CD4-positive, alpha-beta T cell (primary cell): Measurements from ENCODE around the gene FAM32A. TPM values are rescaled to one million over a fixed set of nuclear protein-coding genes. Genes with fewer than 3 reads are reported as not detected.

Source experiments
- ATAC-seq: fragments of 200-7000 bp; cut with Tn5 transposase; one replicate; pipeline ENCODE4 v1.10.0; 2022; ENCODE audit warnings: mild to moderate bottlenecking; ENCODE audit not compliant: poor library complexity
- CTCF ChIA-PET: fragments of 350-600 bp; sonication (Branson Sonifier 250); formaldehyde crosslinking; loops from one replicate; lab custom pipeline; 2021; ENCODE audit warnings: antibody characterized with exemption, inconsistent platforms; lab: Charles Lee
- POLR2A ChIA-PET: fragments of 350-600 bp; sonication (Branson Sonifier 250); formaldehyde crosslinking; loops from one replicate; lab custom pipeline; 2021; ENCODE audit warnings: antibody characterized with exemption, inconsistent platforms; lab: Charles Lee
- DNase-seq, 14 experiments: peaks; one replicate each; pipeline ENCODE4 v3.0.0-alpha.2; 2013 to 2020; ENCODE audit warnings: mixed read lengths in 2 of 14
- H3K27ac ChIP-seq, 2 donors: one replicate each; pipeline versions ENCODE4 v1.5.1 to v1.7.0; 2013; ENCODE audit warnings: low read length in 2 of 2, low read depth in 1 of 2, mild to moderate bottlenecking in 1 of 2
- H3K27me3 ChIP-seq, 2 experiments: 1 replicate in 1 of 2; 2 replicates in 1 of 2; pipeline versions ENCODE4 v1.6.1 to v1.7.0; 2013; ENCODE audit warnings: low read length in 2 of 2, control low read depth in 1 of 2, mild to moderate bottlenecking in 1 of 2, moderate library complexity in 1 of 2; ENCODE audit not compliant: insufficient read depth in 2 of 2, control insufficient read depth in 1 of 2
- H3K36me3 ChIP-seq: one replicate; pipeline ENCODE4 v1.6.1; 2013; ENCODE audit warnings: low read length, control low read depth; ENCODE audit not compliant: insufficient read depth
- H3K4me1 ChIP-seq: one replicate; pipeline ENCODE4 v1.6.1; 2013; ENCODE audit warnings: low read length, control low read depth; ENCODE audit not compliant: insufficient read depth
- H3K4me3 ChIP-seq: one replicate; pipeline ENCODE4 v1.5.1; 2013; ENCODE audit warnings: mild to moderate bottlenecking, low read length, moderate library complexity
- H3K9me3 ChIP-seq, 2 experiments: 1 replicate in 1 of 2; 2 replicates in 1 of 2; pipeline versions ENCODE4 v1.6.1 to v1.7.0; 2013; ENCODE audit warnings: low read length in 2 of 2, mild to moderate bottlenecking in 2 of 2, control low read depth in 1 of 2, moderate library complexity in 1 of 2; ENCODE audit not compliant: control insufficient read depth in 1 of 2, insufficient read depth in 1 of 2
- H3K27ac Mint-ChIP-seq: one replicate; pipeline ENCODE4 v1.8.0; 2020; ENCODE audit warnings: mixed read lengths
- H3K27me3 Mint-ChIP-seq: one replicate; pipeline ENCODE4 v1.8.0; 2021; ENCODE audit warnings: mixed read lengths
- H3K36me3 Mint-ChIP-seq: one replicate; pipeline ENCODE4 v1.8.0; 2021; ENCODE audit warnings: low read depth, mixed read lengths
- H3K4me1 Mint-ChIP-seq: one replicate; pipeline ENCODE4 v1.8.0; 2021; ENCODE audit warnings: low read depth, mixed read lengths
- H3K4me3 Mint-ChIP-seq: one replicate; pipeline ENCODE4 v1.8.0; 2020; ENCODE audit warnings: mild to moderate bottlenecking, mixed read lengths
- H3K9me3 Mint-ChIP-seq: one replicate; pipeline ENCODE4 v1.8.0; 2020; ENCODE audit warnings: mixed read lengths
- CTCF ChIP-seq: fragments of 200-600 bp; IDR thresholded peaks from one replicate; pipeline ENCODE4 v1.8.0; 2022; ENCODE audit warnings: antibody characterized with exemption, mild to moderate bottlenecking
- intact Hi-C, 2 experiments: fragments of 100-400 bp; cut with DNase I in 1 of 2; cut with micrococcal nuclease in 1 of 2; formaldehyde crosslinking; loops; one replicate each; pipeline versions ENCODE4 v1.15.1 to v1.9.0; 2023 to 2025; cut with DNase I, micrococcal nuclease
- total RNA-seq, 174 experiments: library from RNA in 2 of 174; stranded (reverse) in 2 of 174; gene quantifications; one replicate each; pipeline ENCODE4 v1.2.3 and lab custom pipeline; 2021 to 2026

Gene FAM32A
- total RNA-seq, 2 experiments from 2014 or later = 44.5 to 50.3 TPM

- Histone ChIP-seq H3K4me3 (no peak overlapping the region), H3K9me3 (no peaks in the 10 kb centered on the region), H3K27ac (no peak overlapping the region), H3K4me1 (no peaks in the 10 kb centered on the region), H3K36me3 (peaks cover 65% of the 10 kb centered on the region), H3K27me3 (no peaks in the 10 kb centered on the region)
- no peak overlapping the region for H3K4me3 Mint-ChIP-seq
- H3K9me3 Mint-ChIP-seq = no peaks in the 10 kb centered on the region
- no peak overlapping the region for H3K27ac Mint-ChIP-seq
- H3K36me3 Mint-ChIP-seq = peaks cover 75% of the 10 kb centered on the region
- TF ChIP-seq CTCF = no peak
- CTCF ChIA-PET = no interaction called here
- ATAC-seq (no peak), DNase-seq (no peak)
- POLR2A ChIA-PET = interaction anchor here (0.6 to 1.3 kb wide), 2 partner anchors 11 to 14 kb away, joined by 3 to 4 read pairs; no protein-coding TSS in a partner anchor
- H3K27me3 Mint-ChIP-seq = no peaks in the 10 kb centered on the region
- intact Hi-C loops = no loop called here
- no peaks in the 10 kb centered on the region for H3K4me1 Mint-ChIP-seq
Measured at GRCh38 chr19:16155128-16155527, 30.1 kb upstream of the FAM32A start.

- ChIA-PET POLR2A (interaction anchor here (1.3 kb wide), 1 partner anchor 13 kb away, joined by 4 read pairs; the partner anchor contains the start of gene HSH2D), CTCF (interaction anchor here (0.6 kb wide), 1 partner anchor 91 kb away, joined by 5 read pairs; no protein-coding TSS in a partner anchor)
- Mint-ChIP-seq H3K4me1 (no peaks in the 10 kb centered on the region), H3K27ac (no peak overlapping the region), H3K9me3 (no peaks in the 10 kb centered on the region), H3K36me3 (peaks cover 63% of the 10 kb centered on the region), H3K4me3 (no peak overlapping the region), H3K27me3 (no peaks in the 10 kb centered on the region)
- Histone ChIP-seq H3K4me3 (no peak overlapping the region), H3K9me3 (no peaks in the 10 kb centered on the region), H3K27ac (no peak overlapping the region), H3K4me1 (peaks cover 5% of the 10 kb centered on the region), H3K36me3 (peaks cover 53% of the 10 kb centered on the region), H3K27me3 (no peaks in the 10 kb centered on the region)
- DNase-seq (no peak), ATAC-seq (no peak)
- intact Hi-C loops = no loop called here
- no peak for TF ChIP-seq CTCF
Measured at GRCh38 chr19:16156904-16157303, 28.3 kb upstream of the FAM32A start.

GRCh38 chr19:16157601-16158000, 27.6 kb upstream of the FAM32A start:
- no peaks in the 10 kb centered on the region for H3K27me3 ChIP-seq
- H3K4me3 ChIP-seq = no peak overlapping the region
- no peak overlapping the region for H3K27ac ChIP-seq
- H3K9me3 Mint-ChIP-seq = no peaks in the 10 kb centered on the region
- no peaks in the 10 kb centered on the region for H3K27me3 Mint-ChIP-seq
- H3K36me3 Mint-ChIP-seq = peaks cover 56% of the 10 kb centered on the region
- ATAC-seq = no peak
- POLR2A ChIA-PET = interaction anchor here (1.3 kb wide), 1 partner anchor 14 kb away, joined by 4 read pairs; the partner anchor contains the start of gene HSH2D
- H3K4me1 ChIP-seq = peaks cover 5% of the 10 kb centered on the region
- TF ChIP-seq CTCF = no peak
- H3K4me1 Mint-ChIP-seq = no peaks in the 10 kb centered on the region
- peaks cover 49% of the 10 kb centered on the region for H3K36me3 ChIP-seq
- no peaks in the 10 kb centered on the region for H3K9me3 ChIP-seq
- H3K27ac Mint-ChIP-seq = peak overlapping the region; percentile 17
- no peak for DNase-seq
- intact Hi-C loops = no loop called here
- H3K4me3 Mint-ChIP-seq = no peak overlapping the region
- CTCF ChIA-PET = interaction anchor here (0.6 kb wide), 1 partner anchor 91 kb away, joined by 5 read pairs; no protein-coding TSS in a partner anchor
